Cardiac atrium fibroblast (primary cell): Measurements from ENCODE around the gene WDR73. TPM values are rescaled to one million over a fixed set of nuclear protein-coding genes. Genes with fewer than 3 reads are reported as not detected.

Source experiments
- total RNA-seq: library from RNA; depleted of rRNA; stranded (reverse); fragments of >200 nt; gene quantifications from 2 replicates; pipeline ENCODE4 v1.2.3, GENCODE V29; 2015

WDR73 gene
- total RNA-seq, result 11.5 and 16.8 TPM in 2 replicates

DNA sequence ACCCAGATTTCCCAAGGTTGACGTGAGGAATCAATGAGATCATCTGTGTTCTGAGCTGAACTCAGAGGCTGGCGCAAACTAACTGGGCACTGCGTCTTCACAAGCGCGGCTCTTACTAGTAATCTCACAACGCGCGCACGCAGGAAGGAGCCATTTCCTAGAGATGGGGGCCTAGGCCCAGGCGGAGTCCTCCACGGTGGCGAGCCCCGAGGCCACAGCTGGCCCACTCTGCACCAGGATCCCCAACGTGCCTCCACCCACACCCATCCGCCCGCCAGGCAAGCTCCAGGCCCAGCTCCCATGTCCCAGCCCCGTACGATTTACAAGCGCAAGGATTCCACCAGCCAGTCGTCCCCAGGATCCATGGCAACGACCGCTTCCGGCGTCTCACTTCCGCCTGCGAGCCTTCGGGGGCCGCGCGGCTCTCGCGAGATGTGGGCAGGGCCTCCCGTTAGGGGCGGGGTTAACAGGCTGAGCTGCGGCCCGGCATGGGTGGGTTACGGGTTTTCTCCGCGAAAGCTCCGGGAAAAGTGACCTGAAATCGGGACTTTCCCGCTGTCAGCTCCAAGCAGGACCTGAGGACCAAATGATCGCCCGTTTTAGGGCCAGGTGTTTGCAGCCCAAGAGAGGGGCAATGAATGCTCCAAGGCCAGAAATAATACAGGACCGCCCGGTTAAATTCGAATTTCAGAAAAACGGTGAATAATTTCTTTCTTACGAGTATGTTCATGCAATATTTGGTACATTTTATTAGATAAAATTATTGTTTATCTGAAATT, at the start of gene WDR73:
Gene WDR73, minus strand, starts transcription at position 374 of the 779 bp plus-strand sequence. Its CDS starts 9 bp downstream, at position 365.

GRCh38 chr15:84658080-84658787, 4.2 kb upstream of the WDR73 start, which contains the start of gene NMB:
Gene NMB, minus strand, starts transcription at chr15:84658199. Its CDS starts 47 bp downstream, at chr15:84658152.

GRCh38 chr15:84600687-84601554, 53.2 kb downstream of the WDR73 start, which contains the start of gene ZSCAN2:
Gene ZSCAN2, plus strand, starts transcription at chr15:84601009. Its CDS starts 2,919 bp downstream, at chr15:84603928.

Other genes with a start within 250 kb of the WDR73 start
- gene ZSCAN2, start 53.3 kb downstream of the WDR73 start, total RNA-seq, result 6.0 and 8.1 TPM in 2 replicates
- 6.1 and 8.7 TPM in 2 replicates for gene NMB, start 3.9 kb upstream of the WDR73 start, total RNA-seq
- 198 and 227 TPM in 2 replicates for gene SEC11A, start 61.9 kb upstream of the WDR73 start, total RNA-seq
- gene ZNF592, start 94.3 kb upstream of the WDR73 start, total RNA-seq, result 9.4 TPM in 2 replicates
- 0.97 and 6.0 TPM in 2 replicates for gene ALPK3, start 163.1 kb upstream of the WDR73 start, total RNA-seq
- not detected in 2 replicates for gene SLC28A1, start 230.4 kb upstream of the WDR73 start, total RNA-seq